HepG2 (cell line): ENCODE results near the gene ANO9. TPM values are rescaled to one million over a fixed set of nuclear protein-coding genes. Genes with fewer than 3 reads are reported as not detected.

Experiments used
- BRCA1 ChIP-seq: sonication (generic); formaldehyde crosslinking; IDR thresholded peaks from 2 replicates; pipeline ENCODE4 v1.4.0; 2020; ENCODE audit warnings: missing genetic modification reagents
- CCDC6 ChIP-seq: sonication (generic); formaldehyde crosslinking; IDR thresholded peaks from 2 replicates; pipeline ENCODE4 v1.8.1; 2022; ENCODE audit warnings: mild to moderate bottlenecking, missing genetic modification reagents, moderate library complexity
- CENPT ChIP-seq: sonication (generic); formaldehyde crosslinking; IDR thresholded peaks from 2 replicates; pipeline ENCODE4 v1.8.0; 2022; ENCODE audit warnings: low read depth, mild to moderate bottlenecking, moderate library complexity, missing genetic modification reagents
- ETV5 ChIP-seq: IDR thresholded peaks from 2 replicates; pipeline ENCODE4 v1.6.1; 2018; ENCODE audit warnings: missing biosample characterization, missing genetic modification reagents, inconsistent platforms, borderline replicate concordance
- HDAC1 ChIP-seq: sonication (generic); formaldehyde crosslinking; IDR thresholded peaks from 2 replicates; pipeline ENCODE4 v1.5.1; 2020; ENCODE audit warnings: mild to moderate bottlenecking, missing genetic modification reagents
- HES4 ChIP-seq: sonication (generic); formaldehyde crosslinking; IDR thresholded peaks from 2 replicates; pipeline ENCODE4 v1.9.0; 2021; ENCODE audit warnings: mild to moderate bottlenecking, missing genetic modification reagents, borderline replicate concordance
- POLR2G ChIP-seq: fragments of 200-400 bp; formaldehyde crosslinking; IDR thresholded peaks from 2 replicates; pipeline ENCODE4 v1.6.1; 2018; ENCODE audit warnings: mild to moderate bottlenecking, low read depth, low read length, moderate library complexity
- SIX4 ChIP-seq: sonication (generic); formaldehyde crosslinking; IDR thresholded peaks from 2 replicates; pipeline ENCODE4 v1.4.0; 2020; ENCODE audit warnings: missing genetic modification reagents
- TAF1 ChIP-seq: sonication (generic); formaldehyde crosslinking; IDR thresholded peaks from 2 replicates; pipeline ENCODE4 v1.4.0; 2020; ENCODE audit warnings: missing genetic modification reagents
- ZNF350 ChIP-seq: sonication (generic); formaldehyde crosslinking; IDR thresholded peaks from 2 replicates; pipeline ENCODE4 v1.4.0; 2020; ENCODE audit warnings: mild to moderate bottlenecking, low read depth, missing genetic modification reagents, borderline replicate concordance
- ZNF543 ChIP-seq: sonication (generic); formaldehyde crosslinking; IDR thresholded peaks from 2 replicates; pipeline ENCODE4 v1.4.0; 2020; ENCODE audit warnings: mild to moderate bottlenecking, missing genetic modification reagents
- ZSCAN9 ChIP-seq: IDR thresholded peaks from 2 replicates; pipeline ENCODE4 v1.6.1; 2016; ENCODE audit warnings: borderline replicate concordance
- polyA plus RNA-seq, 8 experiments: library from polyadenylated mRNA; depleted of rRNA in 3 of 8; stranded (reverse) in 7 of 8; unstranded in 1 of 8; fragments of >200 nt; fragmentation: Illumina TruSeq in 4 of 8; extraction: Trizol in 4 of 8; gene quantifications; 2 replicates each; pipeline versions ENCODE4 v1.2.1 to v1.2.3, GENCODE V29; 2011 to 2016; ENCODE audit warnings: low read depth in 4 of 8, missing spikeins in 1 of 8, mixed read lengths in 1 of 8; ENCODE audit not compliant: insufficient read depth in 1 of 8
- total RNA-seq, 5 experiments: library from RNA; depleted of rRNA; stranded (reverse); fragments of >200 nt; fragmentation: Illumina TruSeq; extraction: Trizol; gene quantifications; 2 replicates each; pipeline ENCODE4 v1.2.3, GENCODE V29; 2016; ENCODE audit warnings: low read depth in 1 of 5
- TF ChIP-seq, protein P1 (sequence below): sonication (generic); formaldehyde crosslinking; IDR thresholded peaks from 2 replicates; pipeline ENCODE4 v1.4.0; 2020; ENCODE audit warnings: missing genetic modification reagents
- TF ChIP-seq, protein P2 (sequence below): IDR thresholded peaks from 2 replicates; pipeline ENCODE4 v1.6.1; 2012; ENCODE audit warnings: inconsistent platforms
- TF ChIP-seq, protein P3 (sequence below): sonication (generic); formaldehyde crosslinking; IDR thresholded peaks from 2 replicates; pipeline ENCODE4 v1.5.0; 2020; ENCODE audit warnings: missing genetic modification reagents, mild to moderate bottlenecking, borderline replicate concordance
- TF ChIP-seq, protein P4 (sequence below): sonication (generic); formaldehyde crosslinking; IDR thresholded peaks from 2 replicates; pipeline ENCODE4 v1.4.0; 2020; ENCODE audit warnings: missing genetic modification reagents, borderline replicate concordance
- TF ChIP-seq, protein P5 (sequence below): sonication (generic); formaldehyde crosslinking; IDR thresholded peaks from 2 replicates; pipeline ENCODE4 v1.4.0; 2020; ENCODE audit warnings: mild to moderate bottlenecking, missing genetic modification reagents
- TF ChIP-seq, protein P6 (sequence below): sonication (generic); formaldehyde crosslinking; conservative IDR thresholded peaks from 2 replicates; pipeline ENCODE4 v1.8.1; 2023; ENCODE audit warnings: missing genetic modification reagents
- TF ChIP-seq, protein P7 (sequence below): sonication (generic); formaldehyde crosslinking; IDR thresholded peaks from 2 replicates; pipeline ENCODE4 v1.4.0; 2020; ENCODE audit warnings: missing genetic modification reagents, low read depth, mild to moderate bottlenecking, borderline replicate concordance

ANO9 gene
- total and polyA plus RNA-seq, 2 of the 13 experiments (the other 11 are each of a cell fraction or from before 2014, with no cell fraction given) = 8.9 to 14.3 TPM

DNA sequence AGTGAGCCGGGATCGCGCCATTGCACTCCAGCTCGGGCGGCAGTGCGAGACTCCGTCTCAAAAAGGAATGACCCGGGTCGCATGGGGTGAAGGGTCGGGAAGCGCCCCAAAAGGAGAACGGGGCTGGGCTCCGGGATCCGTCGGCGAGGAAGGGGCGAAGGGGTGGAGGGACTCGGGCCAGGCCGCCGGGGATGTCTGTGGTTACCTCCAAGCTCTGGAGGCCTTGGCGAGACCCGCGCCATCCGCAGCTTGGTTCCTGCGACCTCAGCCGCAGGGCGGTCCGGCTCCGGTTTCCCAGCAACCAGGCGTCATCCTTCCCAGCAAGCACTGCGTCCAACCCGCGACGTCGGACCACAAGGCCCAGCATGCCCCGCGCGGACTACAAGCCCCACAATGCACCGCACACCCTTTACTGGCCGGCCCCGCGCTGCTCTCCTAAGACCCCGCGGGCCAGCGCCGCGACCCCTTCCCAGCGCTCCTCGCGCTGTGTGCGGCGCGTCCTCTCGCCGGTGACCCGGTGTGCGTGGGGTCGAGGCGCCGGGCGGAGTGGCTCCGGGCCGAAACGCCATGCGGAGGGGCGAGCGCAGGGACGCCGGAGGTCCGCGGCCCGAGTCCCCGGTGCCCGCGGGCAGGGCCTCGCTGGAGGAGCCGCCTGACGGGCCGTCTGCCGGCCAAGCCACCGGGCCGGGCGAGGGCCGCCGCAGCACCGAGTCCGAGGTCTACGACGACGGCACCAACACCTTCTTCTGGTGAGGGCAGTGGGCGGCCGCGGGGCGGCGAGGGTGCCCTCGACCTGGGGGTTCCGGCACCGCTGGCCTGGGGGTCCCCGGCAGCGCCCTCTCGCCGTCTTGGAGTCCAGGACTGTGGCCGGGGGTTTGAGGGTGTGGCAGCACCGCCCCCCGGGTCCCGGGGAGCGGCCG lies 8.3 kb upstream of the ANO9 start, which contains the start of gene PTDSS2 (continued):
- TF ChIP-seq, protein P1, sequence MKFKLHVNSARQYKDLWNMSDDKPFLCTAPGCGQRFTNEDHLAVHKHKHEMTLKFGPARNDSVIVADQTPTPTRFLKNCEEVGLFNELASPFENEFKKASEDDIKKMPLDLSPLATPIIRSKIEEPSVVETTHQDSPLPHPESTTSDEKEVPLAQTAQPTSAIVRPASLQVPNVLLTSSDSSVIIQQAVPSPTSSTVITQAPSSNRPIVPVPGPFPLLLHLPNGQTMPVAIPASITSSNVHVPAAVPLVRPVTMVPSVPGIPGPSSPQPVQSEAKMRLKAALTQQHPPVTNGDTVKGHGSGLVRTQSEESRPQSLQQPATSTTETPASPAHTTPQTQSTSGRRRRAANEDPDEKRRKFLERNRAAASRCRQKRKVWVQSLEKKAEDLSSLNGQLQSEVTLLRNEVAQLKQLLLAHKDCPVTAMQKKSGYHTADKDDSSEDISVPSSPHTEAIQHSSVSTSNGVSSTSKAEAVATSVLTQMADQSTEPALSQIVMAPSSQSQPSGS (CRISPR knock-in tag) = peak; percentile 80
- TF ChIP-seq TAF1 (CRISPR knock-in tag) = peak; percentile 75; the same call in 1 of the 2 replicates
- TF ChIP-seq, protein P2, sequence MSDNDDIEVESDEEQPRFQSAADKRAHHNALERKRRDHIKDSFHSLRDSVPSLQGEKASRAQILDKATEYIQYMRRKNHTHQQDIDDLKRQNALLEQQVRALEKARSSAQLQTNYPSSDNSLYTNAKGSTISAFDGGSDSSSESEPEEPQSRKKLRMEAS = peak; percentile 67
- TF ChIP-seq, protein P3, sequence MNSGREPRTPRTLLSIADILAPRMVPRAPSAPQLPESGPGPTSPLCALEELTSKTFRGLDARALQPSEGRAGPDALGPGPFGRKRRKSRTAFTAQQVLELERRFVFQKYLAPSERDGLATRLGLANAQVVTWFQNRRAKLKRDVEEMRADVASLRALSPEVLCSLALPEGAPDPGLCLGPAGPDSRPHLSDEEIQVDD (CRISPR knock-in tag) = peak; percentile 65
- TF ChIP-seq BRCA1 (CRISPR knock-in tag) = peak; percentile 60; the same call in 1 of the 2 replicates
- TF ChIP-seq ZSCAN9 = peak; percentile 88; the same call in 1 of the 2 replicates
- TF ChIP-seq, protein P4, sequence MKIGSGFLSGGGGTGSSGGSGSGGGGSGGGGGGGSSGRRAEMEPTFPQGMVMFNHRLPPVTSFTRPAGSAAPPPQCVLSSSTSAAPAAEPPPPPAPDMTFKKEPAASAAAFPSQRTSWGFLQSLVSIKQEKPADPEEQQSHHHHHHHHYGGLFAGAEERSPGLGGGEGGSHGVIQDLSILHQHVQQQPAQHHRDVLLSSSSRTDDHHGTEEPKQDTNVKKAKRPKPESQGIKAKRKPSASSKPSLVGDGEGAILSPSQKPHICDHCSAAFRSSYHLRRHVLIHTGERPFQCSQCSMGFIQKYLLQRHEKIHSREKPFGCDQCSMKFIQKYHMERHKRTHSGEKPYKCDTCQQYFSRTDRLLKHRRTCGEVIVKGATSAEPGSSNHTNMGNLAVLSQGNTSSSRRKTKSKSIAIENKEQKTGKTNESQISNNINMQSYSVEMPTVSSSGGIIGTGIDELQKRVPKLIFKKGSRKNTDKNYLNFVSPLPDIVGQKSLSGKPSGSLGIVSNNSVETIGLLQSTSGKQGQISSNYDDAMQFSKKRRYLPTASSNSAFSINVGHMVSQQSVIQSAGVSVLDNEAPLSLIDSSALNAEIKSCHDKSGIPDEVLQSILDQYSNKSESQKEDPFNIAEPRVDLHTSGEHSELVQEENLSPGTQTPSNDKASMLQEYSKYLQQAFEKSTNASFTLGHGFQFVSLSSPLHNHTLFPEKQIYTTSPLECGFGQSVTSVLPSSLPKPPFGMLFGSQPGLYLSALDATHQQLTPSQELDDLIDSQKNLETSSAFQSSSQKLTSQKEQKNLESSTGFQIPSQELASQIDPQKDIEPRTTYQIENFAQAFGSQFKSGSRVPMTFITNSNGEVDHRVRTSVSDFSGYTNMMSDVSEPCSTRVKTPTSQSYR (CRISPR knock-in tag) = 0 out of 2 replicates have a peak, but pooled peaks have one; percentile 11
- TF ChIP-seq CENPT (CRISPR knock-in tag) = peak; percentile 74; the same call in 1 of the 2 replicates
- 0 out of 2 replicates have a peak, but pooled peaks have one; percentile 9 for TF ChIP-seq HES4 (CRISPR knock-in tag)
- no peak for TF ChIP-seq ETV5
- TF ChIP-seq POLR2G = peak; percentile 76
- TF ChIP-seq SIX4 (CRISPR knock-in tag) = peak; percentile 59
- TF ChIP-seq, protein P5, sequence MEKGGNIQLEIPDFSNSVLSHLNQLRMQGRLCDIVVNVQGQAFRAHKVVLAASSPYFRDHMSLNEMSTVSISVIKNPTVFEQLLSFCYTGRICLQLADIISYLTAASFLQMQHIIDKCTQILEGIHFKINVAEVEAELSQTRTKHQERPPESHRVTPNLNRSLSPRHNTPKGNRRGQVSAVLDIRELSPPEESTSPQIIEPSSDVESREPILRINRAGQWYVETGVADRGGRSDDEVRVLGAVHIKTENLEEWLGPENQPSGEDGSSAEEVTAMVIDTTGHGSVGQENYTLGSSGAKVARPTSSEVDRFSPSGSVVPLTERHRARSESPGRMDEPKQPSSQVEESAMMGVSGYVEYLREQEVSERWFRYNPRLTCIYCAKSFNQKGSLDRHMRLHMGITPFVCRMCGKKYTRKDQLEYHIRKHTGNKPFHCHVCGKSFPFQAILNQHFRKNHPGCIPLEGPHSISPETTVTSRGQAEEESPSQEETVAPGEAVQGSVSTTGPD (CRISPR knock-in tag) = peak; percentile 39; the same call in 1 of the 2 replicates
- no peak for TF ChIP-seq ZNF543 (CRISPR knock-in tag)
- peak; percentile 79 for TF ChIP-seq CCDC6 (CRISPR knock-in tag)
- TF ChIP-seq, protein P6, sequence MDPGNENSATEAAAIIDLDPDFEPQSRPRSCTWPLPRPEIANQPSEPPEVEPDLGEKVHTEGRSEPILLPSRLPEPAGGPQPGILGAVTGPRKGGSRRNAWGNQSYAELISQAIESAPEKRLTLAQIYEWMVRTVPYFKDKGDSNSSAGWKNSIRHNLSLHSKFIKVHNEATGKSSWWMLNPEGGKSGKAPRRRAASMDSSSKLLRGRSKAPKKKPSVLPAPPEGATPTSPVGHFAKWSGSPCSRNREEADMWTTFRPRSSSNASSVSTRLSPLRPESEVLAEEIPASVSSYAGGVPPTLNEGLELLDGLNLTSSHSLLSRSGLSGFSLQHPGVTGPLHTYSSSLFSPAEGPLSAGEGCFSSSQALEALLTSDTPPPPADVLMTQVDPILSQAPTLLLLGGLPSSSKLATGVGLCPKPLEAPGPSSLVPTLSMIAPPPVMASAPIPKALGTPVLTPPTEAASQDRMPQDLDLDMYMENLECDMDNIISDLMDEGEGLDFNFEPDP = 0 out of 2 replicates have a peak, but pooled peaks have one; percentile 41
- 0 out of 2 replicates have a peak, but pooled peaks have one; percentile 36 for TF ChIP-seq ZNF350 (CRISPR knock-in tag)
- peak; percentile 81 for TF ChIP-seq HDAC1 (CRISPR knock-in tag)
- TF ChIP-seq, protein P7, sequence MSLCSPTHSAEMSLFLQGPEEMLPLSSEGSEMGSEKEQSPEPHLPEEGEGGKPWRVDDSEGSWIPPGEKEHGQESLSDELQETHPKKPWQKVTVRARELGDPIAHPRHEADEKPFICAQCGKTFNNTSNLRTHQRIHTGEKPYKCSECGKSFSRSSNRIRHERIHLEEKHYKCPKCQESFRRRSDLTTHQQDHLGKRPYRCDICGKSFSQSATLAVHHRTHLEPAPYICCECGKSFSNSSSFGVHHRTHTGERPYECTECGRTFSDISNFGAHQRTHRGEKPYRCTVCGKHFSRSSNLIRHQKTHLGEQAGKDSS (CRISPR knock-in tag) = peak; percentile 77
